Measurements from ENCODE around the gene NHLRC4.

DNA sequence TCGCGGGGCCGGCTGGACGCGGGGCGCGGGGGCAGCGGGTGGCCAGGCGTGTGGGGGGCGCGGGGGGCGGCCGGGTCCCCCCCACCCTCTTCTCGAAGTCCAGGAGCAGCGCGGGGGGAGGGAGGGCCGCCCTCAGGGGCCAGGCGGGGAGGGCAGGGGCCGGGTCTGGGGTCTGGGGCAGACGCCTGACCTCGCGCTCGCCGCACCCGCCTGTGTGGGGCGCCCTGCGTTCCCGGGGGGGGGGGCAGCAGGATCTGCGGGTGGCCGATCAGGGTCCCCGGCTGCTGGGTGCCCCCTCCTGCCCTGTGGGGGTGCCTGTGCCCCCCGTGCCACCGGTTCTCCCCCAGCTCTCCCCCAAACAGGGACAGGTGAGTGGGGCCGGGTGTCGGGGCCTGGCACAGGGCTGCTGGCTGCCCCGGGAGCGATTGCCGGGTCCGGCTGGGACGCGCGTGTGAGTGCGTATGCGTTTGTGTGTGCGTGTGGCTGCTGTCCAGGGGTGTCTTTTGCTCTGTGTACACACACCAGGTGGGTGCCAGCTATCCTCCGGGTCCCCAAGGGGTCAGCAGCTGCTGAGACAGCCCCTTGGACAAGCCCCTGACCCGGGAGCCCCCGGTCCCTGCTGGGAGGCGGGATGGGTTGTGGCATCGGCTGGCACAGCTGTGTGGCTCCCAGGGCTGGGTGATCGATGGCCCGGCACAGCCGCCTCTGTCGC is 5.9 kb upstream of the NHLRC4 start:
- TF ChIP-seq, protein P1, sequence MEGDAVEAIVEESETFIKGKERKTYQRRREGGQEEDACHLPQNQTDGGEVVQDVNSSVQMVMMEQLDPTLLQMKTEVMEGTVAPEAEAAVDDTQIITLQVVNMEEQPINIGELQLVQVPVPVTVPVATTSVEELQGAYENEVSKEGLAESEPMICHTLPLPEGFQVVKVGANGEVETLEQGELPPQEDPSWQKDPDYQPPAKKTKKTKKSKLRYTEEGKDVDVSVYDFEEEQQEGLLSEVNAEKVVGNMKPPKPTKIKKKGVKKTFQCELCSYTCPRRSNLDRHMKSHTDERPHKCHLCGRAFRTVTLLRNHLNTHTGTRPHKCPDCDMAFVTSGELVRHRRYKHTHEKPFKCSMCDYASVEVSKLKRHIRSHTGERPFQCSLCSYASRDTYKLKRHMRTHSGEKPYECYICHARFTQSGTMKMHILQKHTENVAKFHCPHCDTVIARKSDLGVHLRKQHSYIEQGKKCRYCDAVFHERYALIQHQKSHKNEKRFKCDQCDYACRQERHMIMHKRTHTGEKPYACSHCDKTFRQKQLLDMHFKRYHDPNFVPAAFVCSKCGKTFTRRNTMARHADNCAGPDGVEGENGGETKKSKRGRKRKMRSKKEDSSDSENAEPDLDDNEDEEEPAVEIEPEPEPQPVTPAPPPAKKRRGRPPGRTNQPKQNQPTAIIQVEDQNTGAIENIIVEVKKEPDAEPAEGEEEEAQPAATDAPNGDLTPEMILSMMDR (IDR thresholded peaks at IDR 0.05) = no peak
- no peak for TF ChIP-seq POLR2A (IDR thresholded peaks at IDR 0.05)
